ENCODE results near the gene TBC1D9B.

TBC1D9B gene

GRCh38 chr5:179870403-179870903, 37.2 kb downstream of the TBC1D9B start:
- no peak overlapping the region for H3K27ac ChIP-seq (ENCODE audit: insufficient read depth, low read depth, low read length, poor library complexity, severe bottlenecking)
- no peak overlapping the region for H3K4me3 ChIP-seq (ENCODE audit: insufficient read depth, low read depth, low read length)
- H3K4me1 ChIP-seq (ENCODE audit: control insufficient read depth, insufficient read depth, low read length), result peaks cover 25% of the 10 kb centered on the region
- H3K27me3 ChIP-seq (ENCODE audit: control insufficient read depth, insufficient read depth, low read length, poor library complexity, severe bottlenecking), result no peaks in the 10 kb centered on the region
- peaks cover 22% of the 10 kb centered on the region for H3K36me3 ChIP-seq (ENCODE audit: control insufficient read depth, insufficient read depth, low read length)
- 78 to 79% methylated on average over 17 of the region's 17 CpGs for WGBS, 2 experiments
- H3K9me3 ChIP-seq (ENCODE audit: control insufficient read depth, low read length), result no peaks in the 10 kb centered on the region

DNA sequence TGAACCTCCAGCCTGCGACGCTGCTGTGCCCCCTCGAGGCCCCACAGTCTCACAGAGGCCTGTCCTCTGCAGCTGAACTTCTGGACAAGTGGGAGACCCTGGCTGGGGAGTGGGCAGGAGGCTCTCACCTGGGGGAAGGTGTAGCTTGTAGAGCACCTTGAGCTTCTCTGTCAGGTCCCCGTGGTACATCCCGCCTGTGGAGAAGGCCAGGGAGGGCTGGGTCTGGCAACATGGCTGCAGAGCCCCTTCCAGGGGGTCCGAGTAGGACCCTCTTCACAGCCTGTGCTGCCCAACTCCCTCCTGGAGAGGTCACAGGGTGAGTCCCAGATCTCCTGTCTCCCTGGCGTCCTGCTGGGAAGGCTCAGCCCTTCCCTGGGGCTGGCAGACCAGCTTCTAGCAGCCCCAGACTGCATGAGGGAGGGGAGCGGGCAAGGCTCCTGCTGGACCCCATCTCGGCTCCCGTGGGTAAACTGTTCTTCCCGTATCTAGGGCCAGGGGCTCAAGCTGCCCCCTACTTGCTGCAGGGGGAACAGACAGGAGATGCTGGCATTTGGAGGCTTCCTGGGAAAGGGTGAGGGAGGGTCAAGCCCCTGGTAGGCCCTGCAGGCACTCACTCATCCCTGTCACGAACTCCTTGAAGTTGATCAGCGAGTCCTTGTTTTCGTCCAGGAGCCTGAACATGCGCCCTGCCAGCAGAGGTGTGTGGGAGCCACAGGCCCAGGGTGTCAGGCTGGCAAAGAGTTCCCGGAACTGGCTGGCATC, 37.9 kb downstream of the TBC1D9B start:
- Histone ChIP-seq H3K9me3 (ENCODE audit: control insufficient read depth, low read length) (no peaks in the 10 kb centered on the region), H3K27ac (ENCODE audit: insufficient read depth, low read depth, low read length, poor library complexity, severe bottlenecking) (no peak overlapping the region), H3K4me1 (ENCODE audit: control insufficient read depth, insufficient read depth, low read length) (peaks cover 25% of the 10 kb centered on the region), H3K36me3 (ENCODE audit: control insufficient read depth, insufficient read depth, low read length) (peaks cover 22% of the 10 kb centered on the region), H3K4me3 (ENCODE audit: insufficient read depth, low read depth, low read length) (no peak overlapping the region), H3K27me3 (ENCODE audit: control insufficient read depth, insufficient read depth, low read length, poor library complexity, severe bottlenecking) (no peaks in the 10 kb centered on the region)
- 89 to 91% methylated on average over 16 of the region's 16 CpGs for WGBS, 2 experiments

GRCh38 chr5:179869101-179869500, 38.6 kb downstream of the TBC1D9B start:
- no peak overlapping the region for H3K4me3 ChIP-seq (ENCODE audit: insufficient read depth, low read depth, low read length)
- no peaks in the 10 kb centered on the region for H3K9me3 ChIP-seq (ENCODE audit: control insufficient read depth, low read length)
- H3K36me3 ChIP-seq (ENCODE audit: control insufficient read depth, insufficient read depth, low read length), result peaks cover 20% of the 10 kb centered on the region
- H3K4me1 ChIP-seq (ENCODE audit: control insufficient read depth, insufficient read depth, low read length), result peaks cover 25% of the 10 kb centered on the region
- 66 to 69% methylated on average over 5 of the region's 5 CpGs for WGBS, 2 experiments
- no peaks in the 10 kb centered on the region for H3K27me3 ChIP-seq (ENCODE audit: control insufficient read depth, insufficient read depth, low read length, poor library complexity, severe bottlenecking)
- H3K27ac ChIP-seq (ENCODE audit: insufficient read depth, low read depth, low read length, poor library complexity, severe bottlenecking), result no peak overlapping the region

DNA sequence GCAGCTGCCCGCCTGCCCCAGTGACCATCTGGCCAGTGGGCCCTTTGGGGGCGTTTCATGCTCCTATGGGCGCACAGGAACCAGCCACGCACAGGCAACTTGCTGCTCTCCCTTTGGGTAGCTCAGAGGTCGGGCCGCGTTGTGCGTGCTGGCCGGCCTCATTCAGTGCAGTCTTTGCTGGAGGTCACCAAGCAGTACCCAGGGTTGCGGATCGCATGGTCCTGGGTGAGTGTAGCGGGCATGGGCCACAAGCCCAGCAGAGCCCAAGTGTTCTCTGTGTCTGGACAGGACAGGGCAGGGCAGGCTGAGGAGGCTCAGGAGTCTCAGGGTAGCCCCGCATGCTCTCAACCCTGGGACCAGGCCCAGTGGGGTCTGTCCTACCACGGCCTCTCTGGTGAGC, 39.2 kb downstream of the TBC1D9B start:
- Histone ChIP-seq H3K9me3 (ENCODE audit: control insufficient read depth, low read length) (no peaks in the 10 kb centered on the region), H3K27me3 (ENCODE audit: control insufficient read depth, insufficient read depth, low read length, poor library complexity, severe bottlenecking) (no peaks in the 10 kb centered on the region), H3K4me3 (ENCODE audit: insufficient read depth, low read depth, low read length) (no peak overlapping the region), H3K27ac (ENCODE audit: insufficient read depth, low read depth, low read length, poor library complexity, severe bottlenecking) (peak overlapping the region; percentile 50), H3K36me3 (ENCODE audit: control insufficient read depth, insufficient read depth, low read length) (peaks cover 15% of the 10 kb centered on the region), H3K4me1 (ENCODE audit: control insufficient read depth, insufficient read depth, low read length) (peaks cover 25% of the 10 kb centered on the region)
- 95 to 96% methylated on average over 14 of the region's 14 CpGs for WGBS, 2 experiments

- Histone ChIP-seq H3K27me3 (ENCODE audit: control insufficient read depth, insufficient read depth, low read length, poor library complexity, severe bottlenecking) (no peaks in the 10 kb centered on the region), H3K27ac (ENCODE audit: insufficient read depth, low read depth, low read length, poor library complexity, severe bottlenecking) (peak overlapping the region; percentile 16)
- 91 to 92% methylated on average over 11 of the region's 11 CpGs for WGBS, 2 experiments
Measured at GRCh38 chr5:179867476-179867875, 40.2 kb downstream of the TBC1D9B start.

GRCh38 chr5:179867079-179867465, 40.6 kb downstream of the TBC1D9B start:
- H3K27ac ChIP-seq (ENCODE audit: insufficient read depth, low read depth, low read length, poor library complexity, severe bottlenecking), result peak overlapping the region; percentile 16
- peaks cover 10% of the 10 kb centered on the region for H3K36me3 ChIP-seq (ENCODE audit: control insufficient read depth, insufficient read depth, low read length)
- H3K4me1 ChIP-seq (ENCODE audit: control insufficient read depth, insufficient read depth, low read length), result peaks cover 25% of the 10 kb centered on the region
- H3K4me3 ChIP-seq (ENCODE audit: insufficient read depth, low read depth, low read length), result no peak overlapping the region
- WGBS, 2 experiments, result 91 to 93% methylated on average over 6 of the region's 6 CpGs
- no peaks in the 10 kb centered on the region for H3K27me3 ChIP-seq (ENCODE audit: control insufficient read depth, insufficient read depth, low read length, poor library complexity, severe bottlenecking)
- H3K9me3 ChIP-seq (ENCODE audit: control insufficient read depth, low read length), result no peaks in the 10 kb centered on the region

More at GRCh38 chr5:179867476-179867875, 40.2 kb downstream of the TBC1D9B start:
- peaks cover 7% of the 10 kb centered on the region for H3K36me3 ChIP-seq (ENCODE audit: control insufficient read depth, insufficient read depth, low read length)
- H3K4me3 ChIP-seq (ENCODE audit: insufficient read depth, low read depth, low read length), result no peak overlapping the region
- H3K4me1 ChIP-seq (ENCODE audit: control insufficient read depth, insufficient read depth, low read length), result peaks cover 25% of the 10 kb centered on the region
- no peaks in the 10 kb centered on the region for H3K9me3 ChIP-seq (ENCODE audit: control insufficient read depth, low read length)

DNA sequence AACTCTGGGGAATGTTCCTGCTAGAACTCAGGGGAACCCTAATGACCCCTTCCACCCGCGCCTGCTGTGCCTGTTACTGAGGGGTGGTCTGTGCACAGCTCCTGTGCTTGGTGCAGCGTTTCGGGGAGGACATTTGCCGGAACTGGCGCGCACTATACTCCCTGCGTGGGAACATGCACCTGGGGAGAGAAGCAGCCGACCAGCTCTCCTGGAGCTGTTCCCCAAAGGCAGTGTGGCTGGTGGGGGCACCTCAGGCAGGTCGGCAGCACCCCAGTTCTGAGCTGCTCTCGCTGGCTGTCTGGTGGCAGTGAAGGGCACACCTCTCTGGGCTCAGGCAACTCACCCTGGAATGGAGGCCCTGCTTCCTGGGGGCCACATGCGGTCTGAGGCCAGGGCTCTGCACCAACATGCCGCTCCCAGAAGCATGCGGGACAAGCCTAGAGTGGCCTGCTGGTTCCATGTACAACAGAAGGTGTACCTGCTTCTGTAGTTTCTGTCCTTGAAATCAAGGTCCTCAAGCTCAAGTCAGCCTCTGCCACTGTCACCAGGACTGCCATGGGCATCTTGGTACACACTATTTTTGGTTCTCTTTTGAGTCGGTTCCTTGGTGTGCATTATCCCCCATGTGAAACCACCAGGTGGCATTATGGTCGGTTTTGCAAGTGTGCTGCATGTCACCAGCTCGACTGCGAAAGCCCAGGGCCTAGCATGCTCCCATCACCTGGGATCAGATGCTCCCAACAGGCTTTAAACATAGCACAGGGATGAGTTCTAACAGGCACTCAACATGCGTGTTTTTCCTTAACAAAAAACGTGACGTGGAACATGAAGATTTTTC, 41.2 kb downstream of the TBC1D9B start:
- WGBS, 2 experiments, result 94 to 95% methylated on average over 21 of the region's 21 CpGs
- H3K9me3 ChIP-seq (ENCODE audit: control insufficient read depth, low read length), result no peaks in the 10 kb centered on the region
- peaks cover 12% of the 10 kb centered on the region for H3K36me3 ChIP-seq (ENCODE audit: control insufficient read depth, insufficient read depth, low read length)

GRCh38 chr5:179865491-179866240, 42.0 kb downstream of the TBC1D9B start:
- Histone ChIP-seq H3K4me1 (ENCODE audit: control insufficient read depth, insufficient read depth, low read length) (peaks cover 23% of the 10 kb centered on the region), H3K27me3 (ENCODE audit: control insufficient read depth, insufficient read depth, low read length, poor library complexity, severe bottlenecking) (no peaks in the 10 kb centered on the region), H3K27ac (ENCODE audit: insufficient read depth, low read depth, low read length, poor library complexity, severe bottlenecking) (no peak overlapping the region), H3K4me3 (ENCODE audit: insufficient read depth, low read depth, low read length) (no peak overlapping the region), H3K36me3 (ENCODE audit: control insufficient read depth, insufficient read depth, low read length) (peaks cover 8% of the 10 kb centered on the region), H3K9me3 (ENCODE audit: control insufficient read depth, low read length) (no peaks in the 10 kb centered on the region)
- WGBS, 2 experiments, result 93 to 95% methylated on average over 15 of the region's 15 CpGs

More for the DNA sequence above, 41.2 kb downstream of the TBC1D9B start:
- no peak overlapping the region for H3K4me3 ChIP-seq (ENCODE audit: insufficient read depth, low read depth, low read length)
- H3K27ac ChIP-seq (ENCODE audit: insufficient read depth, low read depth, low read length, poor library complexity, severe bottlenecking), result no peak overlapping the region
- no peaks in the 10 kb centered on the region for H3K27me3 ChIP-seq (ENCODE audit: control insufficient read depth, insufficient read depth, low read length, poor library complexity, severe bottlenecking)
- peaks cover 25% of the 10 kb centered on the region for H3K4me1 ChIP-seq (ENCODE audit: control insufficient read depth, insufficient read depth, low read length)

DNA sequence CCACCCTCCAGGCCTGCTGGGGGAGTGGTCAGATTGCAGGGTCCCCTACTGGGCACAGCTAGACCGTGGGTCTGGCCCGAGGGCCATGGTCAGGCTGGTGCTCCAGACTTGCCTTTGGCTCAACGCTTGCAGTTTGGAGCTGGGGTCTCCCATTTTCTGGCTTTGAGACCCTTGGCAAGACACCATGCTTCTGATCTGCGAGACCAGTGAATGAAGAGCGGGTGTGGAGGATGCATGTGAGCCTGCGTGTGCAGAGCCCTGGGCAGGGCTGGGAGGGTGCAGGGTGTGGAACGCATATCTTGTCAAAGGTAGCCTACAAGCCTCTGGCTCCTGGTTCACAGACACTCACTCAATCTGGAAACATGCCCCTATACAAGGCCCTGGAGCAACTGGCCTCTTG, 43.0 kb downstream of the TBC1D9B start:
- H3K9me3 ChIP-seq (ENCODE audit: control insufficient read depth, low read length), result no peaks in the 10 kb centered on the region
- no peak overlapping the region for H3K27ac ChIP-seq (ENCODE audit: insufficient read depth, low read depth, low read length, poor library complexity, severe bottlenecking)
- peaks cover 8% of the 10 kb centered on the region for H3K36me3 ChIP-seq (ENCODE audit: control insufficient read depth, insufficient read depth, low read length)
- H3K4me3 ChIP-seq (ENCODE audit: insufficient read depth, low read depth, low read length), result no peak overlapping the region
- WGBS, 2 experiments, result 95% methylated on average over 7 of the region's 7 CpGs
- H3K4me1 ChIP-seq (ENCODE audit: control insufficient read depth, insufficient read depth, low read length), result peaks cover 13% of the 10 kb centered on the region
- H3K27me3 ChIP-seq (ENCODE audit: control insufficient read depth, insufficient read depth, low read length, poor library complexity, severe bottlenecking), result no peaks in the 10 kb centered on the region
